Measurements from ENCODE around the gene AFDN.

The AFDN gene

DNA sequence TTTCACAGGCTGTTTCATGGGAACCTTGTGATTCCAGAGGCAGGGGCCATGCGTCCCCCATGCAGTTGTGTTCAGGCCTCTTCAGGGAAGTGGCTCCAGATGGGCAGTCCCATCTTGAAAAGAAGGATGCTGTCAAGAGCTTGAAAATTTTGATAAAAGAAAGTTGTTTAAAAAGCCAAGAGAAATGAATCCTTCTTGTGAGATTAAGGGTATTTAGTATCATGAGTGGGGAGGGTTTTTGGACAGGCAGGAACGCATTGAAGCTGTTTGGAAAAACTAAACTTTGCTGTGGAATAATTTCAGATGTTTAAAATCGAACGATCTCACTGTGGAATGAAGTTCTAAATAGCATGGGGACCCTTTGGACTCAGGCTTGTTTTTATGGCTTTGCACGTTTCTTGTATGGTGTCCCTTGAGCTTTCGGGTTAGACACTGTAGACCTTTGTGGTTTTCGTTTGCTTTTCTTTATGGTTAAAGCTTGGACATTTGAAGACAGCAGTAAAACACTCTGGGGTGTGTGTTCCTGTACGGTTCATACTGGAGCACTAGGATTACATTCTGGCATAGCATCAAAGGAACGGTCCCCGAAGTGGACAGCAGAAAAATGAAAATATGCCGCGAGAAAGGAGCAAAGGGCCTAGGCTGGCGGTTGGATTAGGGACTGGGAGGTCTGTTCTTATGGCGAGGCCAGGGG lies 188.9 kb downstream of the AFDN start:
- no peak overlapping the region; a peak in 2 of 22 replicates for H3K27ac ChIP-seq
- H3K9ac ChIP-seq, result no peak overlapping the region
- H3K4me1 ChIP-seq, result peaks cover 15 to 31% (median 25%) of the 10 kb centered on the region in 10 experiments
- peaks cover 43 to 89% (median 67%) of the 10 kb centered on the region in 11 experiments for H3K9me3 ChIP-seq (replicated peaks in 1 of 11)
- TF ChIP-seq Cebpa-rat (IDR thresholded peaks at IDR 0.05), result no peak
- no peaks in the 10 kb centered on the region for H4K20me1 ChIP-seq
- peaks cover 0 to 22% (median 4%) of the 10 kb centered on the region in 11 experiments; a peak in 7 of 22 replicates for H3K36me3 ChIP-seq
- peaks cover 0 to 6% (median 0%) of the 10 kb centered on the region in 11 experiments; a peak in 1 of 22 replicates for H3K27me3 ChIP-seq
- 0 out of 20 replicates have a peak overlapping the region, but pooled peaks of 1 of the 10 experiments have one; percentile 16 for H3K4me3 ChIP-seq
- H3K4me2 ChIP-seq, result peak overlapping the region in 8 of 11 experiments; percentile 1 to 62 (median 44); a peak in 14 of 22 replicates

DNA sequence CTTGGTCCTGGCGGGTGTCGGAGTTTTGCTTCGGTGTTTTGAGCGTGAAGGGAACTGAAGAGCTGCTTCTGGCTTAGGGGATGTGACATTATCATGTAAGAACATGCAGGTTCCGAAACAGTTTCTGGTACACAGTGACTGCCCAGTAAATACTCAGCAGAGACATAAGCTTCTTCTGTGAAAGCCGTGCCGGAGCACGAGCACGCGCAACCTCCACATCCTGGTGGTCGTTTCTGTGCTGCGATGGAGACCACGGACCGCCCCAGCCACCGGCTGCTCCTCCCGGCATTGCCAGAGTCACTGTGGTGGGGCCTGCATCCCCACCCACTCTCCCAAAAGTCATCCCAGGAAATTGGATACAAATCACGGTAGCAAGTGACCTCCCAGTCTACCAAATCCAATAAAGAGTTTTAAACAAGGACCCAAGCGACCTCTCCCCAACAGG lies 189.5 kb downstream of the AFDN start:
- TF ChIP-seq Cebpa-rat (IDR thresholded peaks at IDR 0.05), result no peak
- Histone ChIP-seq H3K27ac (no peak overlapping the region; a peak in 1 of 22 replicates), H3K36me3 (peaks cover 0 to 19% (median 4%) of the 10 kb centered on the region in 11 experiments; a peak in 7 of 22 replicates), H3K27me3 (peaks cover 0 to 6% (median 0%) of the 10 kb centered on the region in 11 experiments; a peak in 1 of 22 replicates), H3K4me2 (peak overlapping the region in 8 of 11 experiments; percentile 1 to 62 (median 44); a peak in 14 of 22 replicates), H3K4me1 (peaks cover 15 to 31% (median 25%) of the 10 kb centered on the region in 10 experiments), H3K4me3 (0 out of 20 replicates have a peak overlapping the region, but pooled peaks of 1 of the 10 experiments have one; percentile 16), H4K20me1 (no peaks in the 10 kb centered on the region), H3K9ac (no peak overlapping the region), H3K9me3 (replicated peaks in 1 of 11) (peaks cover 37 to 84% (median 61%) of the 10 kb centered on the region in 11 experiments)

GRCh38 chr6:168016721-168017525 lies 190.2 kb downstream of the AFDN start:
- Histone ChIP-seq H3K27me3 (peaks cover 0 to 6% (median 0%) of the 10 kb centered on the region in 11 experiments; a peak in 1 of 22 replicates), H3K36me3 (peaks cover 0 to 15% (median 0%) of the 10 kb centered on the region in 11 experiments; a peak in 6 of 22 replicates), H3K27ac (no peak overlapping the region), H3K4me2 (peak overlapping the region in 9 of 11 experiments; percentile 1 to 62 (median 39); a peak in 6 of 22 replicates), H3K4me1 (peaks cover 15 to 31% (median 25%) of the 10 kb centered on the region in 10 experiments), H3K9me3 (replicated peaks in 1 of 11) (peaks cover 30 to 76% (median 54%) of the 10 kb centered on the region in 11 experiments), H4K20me1 (no peaks in the 10 kb centered on the region), H3K4me3 (no peak overlapping the region), H3K9ac (no peak overlapping the region)
- no peak for TF ChIP-seq Cebpa-rat (IDR thresholded peaks at IDR 0.05)

GRCh38 chr6:168017629-168018028 lies 190.9 kb downstream of the AFDN start:
- Histone ChIP-seq H3K27ac (no peak overlapping the region), H3K27me3 (peaks cover 0 to 6% (median 0%) of the 10 kb centered on the region in 11 experiments; a peak in 1 of 22 replicates), H3K36me3 (peaks cover 0 to 9% (median 0%) of the 10 kb centered on the region in 11 experiments; a peak in 4 of 22 replicates), H3K4me2 (no peak overlapping the region), H3K9me3 (replicated peaks in 1 of 11) (peaks cover 23 to 69% (median 47%) of the 10 kb centered on the region in 11 experiments), H4K20me1 (no peaks in the 10 kb centered on the region), H3K4me3 (no peak overlapping the region), H3K4me1 (peaks cover 15 to 29% (median 25%) of the 10 kb centered on the region in 10 experiments), H3K9ac (no peak overlapping the region)
- no peak for TF ChIP-seq Cebpa-rat (IDR thresholded peaks at IDR 0.05)

- Histone ChIP-seq H4K20me1 (no peaks in the 10 kb centered on the region), H3K27ac (peak overlapping the region in 1 of 11 experiments; percentile 24; a peak in 1 of 22 replicates), H3K9ac (no peak overlapping the region), H3K4me3 (no peak overlapping the region), H3K36me3 (peaks cover 0 to 4% (median 0%) of the 10 kb centered on the region in 11 experiments; a peak in 3 of 22 replicates), H3K9me3 (replicated peaks in 1 of 11) (peaks cover 13 to 59% (median 37%) of the 10 kb centered on the region in 11 experiments), H3K4me2 (no peak overlapping the region), H3K4me1 (peaks cover 6 to 21% (median 19%) of the 10 kb centered on the region in 10 experiments), H3K27me3 (peaks cover 0 to 6% (median 0%) of the 10 kb centered on the region in 11 experiments; a peak in 1 of 22 replicates)
- TF ChIP-seq Cebpa-rat (IDR thresholded peaks at IDR 0.05), result no peak
Measured at GRCh38 chr6:168018664-168019063, 192.0 kb downstream of the AFDN start.

DNA sequence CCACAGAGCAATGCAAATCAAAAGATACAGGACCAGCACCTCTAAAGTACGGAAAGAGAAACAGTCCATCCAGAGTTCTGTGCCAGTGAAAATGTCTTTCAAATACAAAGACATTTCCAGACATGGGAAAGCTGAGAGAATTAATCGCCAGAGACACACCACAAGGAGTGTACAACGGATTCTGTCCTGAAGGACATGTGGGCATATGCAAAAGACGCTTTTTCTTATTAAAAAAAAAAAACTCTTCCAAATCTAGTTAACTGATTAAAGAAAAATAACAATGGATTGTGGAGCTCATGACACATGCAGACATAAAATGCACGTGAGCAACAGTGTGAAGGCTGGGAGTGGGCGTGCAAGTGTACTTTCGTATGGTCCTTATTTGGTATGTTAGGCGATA lies 193.5 kb downstream of the AFDN start:
- Histone ChIP-seq H3K9me3 (replicated peaks in 1 of 11) (peaks cover 2 to 48% (median 34%) of the 10 kb centered on the region in 11 experiments; a peak in 21 of 22 replicates), H3K4me3 (no peak overlapping the region), H3K4me2 (no peak overlapping the region), H3K9ac (no peak overlapping the region), H3K27me3 (peaks cover 0 to 2% (median 0%) of the 10 kb centered on the region in 11 experiments; a peak in 1 of 22 replicates), H3K36me3 (peaks cover 0 to 3% (median 0%) of the 10 kb centered on the region in 11 experiments; a peak in 3 of 22 replicates), H3K4me1 (peaks cover 8 to 19% (median 17%) of the 10 kb centered on the region in 10 experiments; a peak in 18 of 20 replicates), H3K27ac (no peak overlapping the region), H4K20me1 (no peaks in the 10 kb centered on the region)
- TF ChIP-seq Cebpa-rat (IDR thresholded peaks at IDR 0.05), result no peak

GRCh38 chr6:168021581-168021980 lies 194.9 kb downstream of the AFDN start:
- Histone ChIP-seq H4K20me1 (no peaks in the 10 kb centered on the region), H3K9me3 (replicated peaks in 1 of 11) (peaks cover 8 to 44% (median 26%) of the 10 kb centered on the region in 11 experiments; a peak in 18 of 22 replicates), H3K36me3 (no peaks in the 10 kb centered on the region; a peak in 1 of 22 replicates), H3K4me2 (no peak overlapping the region), H3K4me3 (no peak overlapping the region), H3K4me1 (peaks cover 14 to 21% (median 16%) of the 10 kb centered on the region in 10 experiments), H3K27ac (no peak overlapping the region), H3K27me3 (no peaks in the 10 kb centered on the region), H3K9ac (no peak overlapping the region)
- TF ChIP-seq Cebpa-rat (IDR thresholded peaks at IDR 0.05), result no peak

All from BLaER1 treated with 17β-estradiol and CSF1 and Interleukin-3, amounts not matched to agents 10 nM and 100 nM (cell line).